Fibroblast of lung (primary cell): ENCODE results near the gene AGAP2. TPM values are rescaled to one million over a fixed set of nuclear protein-coding genes. Genes with fewer than 3 reads are reported as not detected.

Experiments used
- DNase-seq, 2 donors: peaks; one replicate each; pipeline versions ENCODE4 v3.0.0 to v3.0.0-alpha.2; 2010; ENCODE audit warnings: low read depth in 2 of 2
- H2AFZ ChIP-seq: 2 replicates; pipeline ENCODE4 v1.5.1; 2012; ENCODE audit warnings: low read length, control low read depth, inconsistent platforms
- H3K27ac ChIP-seq: 2 replicates; pipeline ENCODE4 v1.5.1; 2011; ENCODE audit warnings: low read length, control low read depth; ENCODE audit not compliant: insufficient read depth
- H3K27me3 ChIP-seq: 2 replicates; pipeline ENCODE4 v1.5.1; 2011; ENCODE audit warnings: mild to moderate bottlenecking, low read length; ENCODE audit not compliant: control insufficient read depth, insufficient read depth
- H3K36me3 ChIP-seq: 2 replicates; pipeline ENCODE4 v1.5.1; 2011; ENCODE audit warnings: low read length; ENCODE audit not compliant: control insufficient read depth, insufficient read depth
- H3K4me1 ChIP-seq: 2 replicates; pipeline ENCODE4 v1.5.1; 2011; ENCODE audit warnings: low read length; ENCODE audit not compliant: control insufficient read depth, insufficient read depth; ENCODE audit errors: extremely low read depth
- H3K4me2 ChIP-seq: 2 replicates; pipeline ENCODE4 v1.5.1; 2011; ENCODE audit warnings: low read length, control low read depth; ENCODE audit not compliant: insufficient read depth; ENCODE audit errors: extremely low read depth
- H3K4me3 ChIP-seq, 4 experiments: fragments of 200-600 bp in 1 of 4; sonication (generic) in 1 of 4; replicated peaks in 1 of 4; 2 replicates each; pipeline ENCODE4 v1.5.1; 2011 to 2016; ENCODE audit warnings: low read length in 4 of 4, low read depth in 3 of 4, mild to moderate bottlenecking in 3 of 4, control low read depth in 2 of 4, inconsistent platforms in 1 of 4, mixed read lengths in 1 of 4; ENCODE audit not compliant: insufficient read depth in 1 of 4; ENCODE audit errors: control extremely low read depth in 1 of 4
- H3K79me2 ChIP-seq: 2 replicates; pipeline ENCODE4 v1.5.1; 2012; ENCODE audit warnings: mild to moderate bottlenecking, low read length, inconsistent platforms; ENCODE audit not compliant: control insufficient read depth, insufficient read depth
- H3K9ac ChIP-seq: 2 replicates; pipeline ENCODE4 v1.5.1; 2011; ENCODE audit warnings: mild to moderate bottlenecking, low read length, control low read depth; ENCODE audit not compliant: insufficient read depth
- H3K9me3 ChIP-seq: 2 replicates; pipeline ENCODE4 v1.5.1; 2012; ENCODE audit warnings: low read depth, low read length; ENCODE audit not compliant: control insufficient read depth, insufficient read depth
- H4K20me1 ChIP-seq: 2 replicates; pipeline ENCODE4 v1.5.1; 2011; ENCODE audit warnings: low read length; ENCODE audit not compliant: control insufficient read depth, insufficient read depth; ENCODE audit errors: extremely low read depth
- EZH2 ChIP-seq: IDR thresholded peaks from 2 replicates; pipeline ENCODE4 v1.5.1; 2012; ENCODE audit warnings: low read length, control low read depth, mild to moderate bottlenecking; ENCODE audit errors: missing control alignments
- polyA plus RNA-seq, 2 donors: library from polyadenylated mRNA; depleted of rRNA in 1 of 2; stranded (reverse) in 1 of 2; unstranded in 1 of 2; fragments of >200 nt; gene quantifications; 2 replicates each; pipeline ENCODE4 v1.2.1, GENCODE V29; 2011 to 2012; ENCODE audit warnings: missing spikeins in 1 of 2
- total RNA-seq: library from RNA; depleted of rRNA; stranded (reverse); fragments of >200 nt; gene quantifications from 2 replicates; pipeline ENCODE4 v1.2.1, GENCODE V29; 2014
- TF ChIP-seq, protein P1 (sequence below), 2 donors: IDR thresholded peaks in 1 of 2; conservative IDR thresholded peaks in 1 of 2; 1 replicate in 1 of 2; 2 replicates in 1 of 2; pipeline ENCODE4 v1.5.1; 2011 to 2012; ENCODE audit warnings: low read length in 2 of 2, control low read depth in 1 of 2, inconsistent platforms in 1 of 2, low read depth in 1 of 2, mild to moderate bottlenecking in 1 of 2

Gene AGAP2
- total and polyA plus RNA-seq, 2 donors (not counting 1 experiment from before 2014, with no cell fraction given), result 0.05 to 0.17 TPM

DNA sequence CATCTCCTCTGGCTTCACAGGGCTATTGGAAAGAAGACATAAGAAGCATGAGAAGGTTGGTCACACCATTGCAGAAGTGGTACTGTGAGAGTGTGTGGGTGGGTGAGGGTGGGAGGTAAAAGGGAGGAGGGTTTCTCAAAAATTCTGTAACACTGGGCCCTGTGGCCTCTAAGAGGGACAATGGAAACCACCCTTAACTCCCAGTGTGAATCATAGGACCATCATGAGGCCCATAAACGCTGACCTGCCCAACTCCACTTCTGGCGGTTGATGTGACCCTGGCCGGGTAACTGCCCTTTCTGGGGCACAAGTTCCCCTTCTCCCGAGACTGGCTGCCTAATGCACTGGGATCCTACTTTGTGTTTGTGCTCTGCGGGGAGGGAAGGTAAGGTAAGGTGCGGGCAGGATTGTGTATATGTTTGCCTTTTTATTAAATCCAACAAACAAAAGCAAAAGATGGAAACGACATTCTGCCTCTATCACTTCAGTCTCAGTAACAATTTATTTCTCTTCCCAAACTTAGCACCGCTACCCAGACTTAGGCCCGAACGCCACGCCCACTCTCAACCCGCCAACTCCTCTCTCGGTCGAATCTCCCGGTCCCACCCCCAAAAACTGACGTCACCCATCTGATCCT, 32.8 kb upstream of the AGAP2 start:
- Histone ChIP-seq H3K4me3 (peak overlapping the region; percentile 89 to 98 (median 93)), H2AFZ (peak overlapping the region; percentile 98), H3K9ac (peak overlapping the region; percentile 98), H3K36me3 (peaks cover 11% of the 10 kb centered on the region), H3K27ac (peak overlapping the region; percentile 99), H3K27me3 (peaks cover 5% of the 10 kb centered on the region), H3K9me3 (no peaks in the 10 kb centered on the region), H3K79me2 (peaks cover 5% of the 10 kb centered on the region), H3K4me1 (peaks cover 13% of the 10 kb centered on the region), H3K4me2 (peak overlapping the region; percentile 99), H4K20me1 (no peaks in the 10 kb centered on the region)
- DNase-seq, result peak; percentile 90 to 92
- no peak for TF ChIP-seq EZH2
- TF ChIP-seq, protein P1, sequence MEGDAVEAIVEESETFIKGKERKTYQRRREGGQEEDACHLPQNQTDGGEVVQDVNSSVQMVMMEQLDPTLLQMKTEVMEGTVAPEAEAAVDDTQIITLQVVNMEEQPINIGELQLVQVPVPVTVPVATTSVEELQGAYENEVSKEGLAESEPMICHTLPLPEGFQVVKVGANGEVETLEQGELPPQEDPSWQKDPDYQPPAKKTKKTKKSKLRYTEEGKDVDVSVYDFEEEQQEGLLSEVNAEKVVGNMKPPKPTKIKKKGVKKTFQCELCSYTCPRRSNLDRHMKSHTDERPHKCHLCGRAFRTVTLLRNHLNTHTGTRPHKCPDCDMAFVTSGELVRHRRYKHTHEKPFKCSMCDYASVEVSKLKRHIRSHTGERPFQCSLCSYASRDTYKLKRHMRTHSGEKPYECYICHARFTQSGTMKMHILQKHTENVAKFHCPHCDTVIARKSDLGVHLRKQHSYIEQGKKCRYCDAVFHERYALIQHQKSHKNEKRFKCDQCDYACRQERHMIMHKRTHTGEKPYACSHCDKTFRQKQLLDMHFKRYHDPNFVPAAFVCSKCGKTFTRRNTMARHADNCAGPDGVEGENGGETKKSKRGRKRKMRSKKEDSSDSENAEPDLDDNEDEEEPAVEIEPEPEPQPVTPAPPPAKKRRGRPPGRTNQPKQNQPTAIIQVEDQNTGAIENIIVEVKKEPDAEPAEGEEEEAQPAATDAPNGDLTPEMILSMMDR (conservative IDR thresholded peaks at IDR 0.05 in 1 of 2, IDR thresholded peaks at IDR 0.05 in 1 of 2; ENCODE audit: low read depth in 1 of 2, low read length in 2 of 2), result no peak

- no peak for TF ChIP-seq EZH2
- TF ChIP-seq, protein P1 (conservative IDR thresholded peaks at IDR 0.05 in 1 of 2, IDR thresholded peaks at IDR 0.05 in 1 of 2; ENCODE audit: low read depth in 1 of 2, low read length in 2 of 2), result no peak
- no peaks in the 10 kb centered on the region for H3K9me3 ChIP-seq
- peaks cover 5% of the 10 kb centered on the region for H3K79me2 ChIP-seq
- H3K27ac ChIP-seq, result no peak overlapping the region
- no peak for DNase-seq
- H3K36me3 ChIP-seq, result peaks cover 11% of the 10 kb centered on the region
- no peak overlapping the region for H2AFZ ChIP-seq
- H3K27me3 ChIP-seq, result peaks cover 11% of the 10 kb centered on the region
- peaks cover 15% of the 10 kb centered on the region for H3K4me1 ChIP-seq
- no peaks in the 10 kb centered on the region for H4K20me1 ChIP-seq
- H3K4me3 ChIP-seq, result no peak overlapping the region
- H3K9ac ChIP-seq, result peak overlapping the region; percentile 6
- peak overlapping the region; percentile 99 for H3K4me2 ChIP-seq
Measured at GRCh38 chr12:57770734-57771133, 32.2 kb upstream of the AGAP2 start.

- Histone ChIP-seq H3K36me3 (peaks cover 11% of the 10 kb centered on the region), H3K9ac (no peak overlapping the region), H3K79me2 (peaks cover 5% of the 10 kb centered on the region), H3K4me1 (peaks cover 20% of the 10 kb centered on the region), H3K9me3 (no peaks in the 10 kb centered on the region), H3K4me3 (no peak overlapping the region), H4K20me1 (no peaks in the 10 kb centered on the region), H3K4me2 (no peak overlapping the region), H2AFZ (no peak overlapping the region), H3K27ac (no peak overlapping the region), H3K27me3 (peaks cover 22% of the 10 kb centered on the region)
- no peak for DNase-seq
- TF ChIP-seq, protein P1 (conservative IDR thresholded peaks at IDR 0.05 in 1 of 2, IDR thresholded peaks at IDR 0.05 in 1 of 2; ENCODE audit: low read depth in 1 of 2, low read length in 2 of 2), result no peak
- TF ChIP-seq EZH2, result no peak
Measured at GRCh38 chr12:57769594-57769993, 31.1 kb upstream of the AGAP2 start.
